H1 (cell line): ENCODE results near the gene FGFRL1. TPM values are rescaled to one million over a fixed set of nuclear protein-coding genes. Genes with fewer than 3 reads are reported as not detected.
A peak's percentile ranks its signal among the peaks of the same experiment; 100 is the strongest.

Experiments
- CTCF ChIA-PET: fragments of 300-600 bp; sonication (Branson Sonifier 250); formaldehyde crosslinking; loops from one replicate; lab custom pipeline; 2021; ENCODE audit not compliant: partially characterized antibody; lab: Charles Lee
- POLR2A ChIA-PET: fragments of 300-600 bp; sonication (Branson Sonifier 250); formaldehyde crosslinking; loops from one replicate; lab custom pipeline; 2021; ENCODE audit warnings: inconsistent platforms; ENCODE audit not compliant: partially characterized antibody; lab: Charles Lee
- DNase-seq, 2 experiments: peaks; one replicate each; pipeline versions ENCODE4 v3.0.0 to v3.0.0-alpha.2; 2010 to 2022; ENCODE audit warnings: low spot score in 2 of 2, low read depth in 1 of 2, mixed read lengths in 1 of 2
- FAIRE-seq: peaks from 2 replicates; lab custom pipeline; 2011; peaks lifted over from hg19 to GRCh38; lab: Jason Lieb, UNC
- H2AFZ ChIP-seq: 2 replicates; pipeline ENCODE4 v1.8.1; 2012; ENCODE audit warnings: low read length, inconsistent platforms
- H2AK5ac ChIP-seq: 2 replicates; pipeline ENCODE4 v1.6.1; 2013; ENCODE audit warnings: low read depth, low read length
- H2BK120ac ChIP-seq: replicated peaks from 2 replicates; pipeline ENCODE3; 2013; ENCODE audit warnings: low read depth, low read length, inconsistent platforms
- H2BK12ac ChIP-seq: 2 replicates; pipeline ENCODE4 v1.6.1; 2013; ENCODE audit warnings: low read depth, low read length
- H2BK15ac ChIP-seq: 2 replicates; pipeline ENCODE4 v1.6.1; 2013; ENCODE audit warnings: low read length
- H2BK20ac ChIP-seq: 2 replicates; pipeline ENCODE4 v1.6.1; 2013; ENCODE audit warnings: low read length
- H2BK5ac ChIP-seq: 2 replicates; pipeline ENCODE4 v1.6.1; 2013; ENCODE audit warnings: low read depth, low read length
- H3K14ac ChIP-seq: 2 replicates; pipeline ENCODE4 v1.6.1; 2013; ENCODE audit warnings: inconsistent platforms; ENCODE audit not compliant: insufficient read length
- H3K18ac ChIP-seq: 2 replicates; pipeline ENCODE4 v1.6.1; 2013; ENCODE audit warnings: low read length; ENCODE audit errors: extremely low read depth
- H3K23ac ChIP-seq: 2 replicates; pipeline ENCODE4 v1.6.1; 2013; ENCODE audit warnings: inconsistent platforms; ENCODE audit not compliant: insufficient read length
- H3K23me2 ChIP-seq: 2 replicates; pipeline ENCODE4 v1.6.1; 2013; ENCODE audit warnings: low read depth, low read length
- H3K27ac ChIP-seq: 2 replicates; pipeline ENCODE4 v1.6.1; 2011; ENCODE audit warnings: low read depth, low read length, inconsistent platforms
- H3K27me3 ChIP-seq, 4 experiments: replicated peaks in 1 of 4; 1 replicate in 1 of 4; 2 replicates in 3 of 4; pipeline versions ENCODE4 v1.6.1 to v1.8.1; 2011 to 2013; ENCODE audit warnings: low read length in 3 of 4, mild to moderate bottlenecking in 3 of 4, inconsistent platforms in 2 of 4, mixed read lengths in 2 of 4, moderate library complexity in 1 of 4; ENCODE audit not compliant: control insufficient read depth in 3 of 4, insufficient read depth in 3 of 4; ENCODE audit errors: extremely low read depth in 1 of 4
- H3K36me3 ChIP-seq, 4 experiments: 2 replicates each; pipeline versions ENCODE4 v1.6.1 to v1.8.1; 2011 to 2013; ENCODE audit warnings: mild to moderate bottlenecking in 4 of 4, low read length in 3 of 4, moderate library complexity in 2 of 4, control low read depth in 1 of 4, inconsistent platforms in 1 of 4; ENCODE audit not compliant: insufficient read depth in 4 of 4, control insufficient read depth in 2 of 4
- H3K4ac ChIP-seq: replicated peaks from 2 replicates; pipeline ENCODE3; 2013; ENCODE audit warnings: low read length, low read depth, mixed read lengths, inconsistent platforms; ENCODE audit not compliant: insufficient read length
- H3K4me1 ChIP-seq, 4 experiments: replicated peaks in 1 of 4; 1 replicate in 1 of 4; 2 replicates in 3 of 4; pipeline versions ENCODE4 v1.6.1 to v1.8.1; 2011 to 2013; ENCODE audit warnings: low read length in 3 of 4, inconsistent platforms in 2 of 4, mixed read lengths in 1 of 4; ENCODE audit not compliant: insufficient read depth in 4 of 4, control insufficient read depth in 3 of 4
- H3K4me2 ChIP-seq, 2 experiments: 2 replicates each; pipeline versions ENCODE4 v1.6.1 to v1.8.1; 2011 to 2013; ENCODE audit warnings: low read depth in 2 of 2, low read length in 2 of 2, control low read depth in 1 of 2, inconsistent platforms in 1 of 2, mild to moderate bottlenecking in 1 of 2; ENCODE audit not compliant: insufficient read depth in 1 of 2
- H3K4me3 ChIP-seq, 4 experiments: fragments of 200-600, 300-600 bp in 1 of 4; sonication (generic), shearing (Covaris generic), sonication (Bioruptor Twin) in 1 of 4; 2 replicates each; pipeline versions ENCODE4 v1.5.1 to v1.8.1; 2011 to 2016; ENCODE audit warnings: low read length in 4 of 4, low read depth in 3 of 4, control low read depth in 2 of 4, inconsistent platforms in 2 of 4, mild to moderate bottlenecking in 2 of 4, mixed read lengths in 1 of 4, moderate library complexity in 1 of 4; ENCODE audit not compliant: insufficient read depth in 2 of 4; ENCODE audit errors: extremely low read depth in 1 of 4
- H3K56ac ChIP-seq: replicated peaks from 2 replicates; pipeline ENCODE3; 2013; ENCODE audit warnings: low read depth, mild to moderate bottlenecking, mixed read lengths, low read length, inconsistent platforms; ENCODE audit not compliant: insufficient read length
- H3K79me1 ChIP-seq: 2 replicates; pipeline ENCODE4 v1.6.1; 2013; ENCODE audit warnings: low read depth, low read length, control low read depth
- H3K79me2 ChIP-seq, 2 experiments: 2 replicates each; pipeline versions ENCODE4 v1.6.1 to v1.8.1; 2012 to 2013; ENCODE audit warnings: low read length in 2 of 2, mild to moderate bottlenecking in 2 of 2, inconsistent platforms in 1 of 2; ENCODE audit not compliant: insufficient read depth in 2 of 2, control insufficient read depth in 1 of 2
- H3K9ac ChIP-seq, 4 experiments: replicated peaks in 1 of 4; 1 replicate in 1 of 4; 2 replicates in 3 of 4; pipeline versions ENCODE4 v1.6.1 to v1.8.1; 2011 to 2013; ENCODE audit warnings: low read depth in 3 of 4, low read length in 3 of 4, control low read depth in 2 of 4, mild to moderate bottlenecking in 2 of 4, moderate library complexity in 2 of 4, inconsistent platforms in 1 of 4; ENCODE audit errors: extremely low read depth in 1 of 4
- H3K9me3 ChIP-seq, 2 experiments: 2 replicates each; pipeline versions ENCODE4 v1.6.1 to v1.8.1; 2012 to 2013; ENCODE audit warnings: mild to moderate bottlenecking in 2 of 2, moderate library complexity in 2 of 2, control low read depth in 1 of 2, inconsistent platforms in 1 of 2, low read depth in 1 of 2, low read length in 1 of 2, mixed read lengths in 1 of 2; ENCODE audit not compliant: insufficient read depth in 2 of 2
- H4K20me1 ChIP-seq, 2 experiments: replicated peaks in 1 of 2; 2 replicates each; pipeline versions ENCODE3 to v1.8.1; 2011 to 2013; ENCODE audit warnings: inconsistent platforms in 2 of 2, low read length in 2 of 2, mild to moderate bottlenecking in 1 of 2; ENCODE audit not compliant: insufficient read depth in 2 of 2, control insufficient read depth in 1 of 2
- H4K5ac ChIP-seq: 2 replicates; pipeline ENCODE4 v1.6.1; 2013; ENCODE audit warnings: low read length, low read depth, mixed read lengths, inconsistent platforms; ENCODE audit not compliant: insufficient read length
- H4K8ac ChIP-seq: 2 replicates; pipeline ENCODE4 v1.8.0; 2013; ENCODE audit warnings: mild to moderate bottlenecking, moderate library complexity, low read length, inconsistent platforms; ENCODE audit not compliant: insufficient read depth; ENCODE audit errors: extremely low read depth
- H4K91ac ChIP-seq: replicated peaks from 2 replicates; pipeline ENCODE3; 2013; ENCODE audit warnings: low read length, mixed read lengths, inconsistent platforms; ENCODE audit not compliant: insufficient read length
- ASH2L ChIP-seq: fragments of 200-600, 300-600 bp; sonication (generic); IDR thresholded peaks from one replicate; pipeline ENCODE4 v1.7.1; 2017; ENCODE audit warnings: low read length
- BCL11A ChIP-seq, 2 experiments: IDR thresholded peaks; one replicate each; pipeline ENCODE4 v1.6.1; 2011; ENCODE audit warnings: low read depth in 2 of 2, low read length in 2 of 2, mild to moderate bottlenecking in 2 of 2
- SUZ12 ChIP-seq: fragments of 200-600 bp; sonication (generic); IDR thresholded peaks from 2 replicates; pipeline ENCODE4 v1.6.1; 2012; ENCODE audit warnings: mild to moderate bottlenecking, inconsistent platforms, low read length, moderate library complexity, mixed read lengths
- WGBS, 2 experiments: shearing (Covaris generic) in 1 of 2; methylation state at CpG; one replicate each; pipeline versions ENCODE4 v1.1.6 to v1.1.7; 2013 to 2015; ENCODE audit warnings: low lambda C conversion rate in 2 of 2, mixed read lengths in 2 of 2, inconsistent platforms in 1 of 2, low coverage in 1 of 2, missing lambda C conversion rate in 1 of 2; ENCODE audit not compliant: insufficient replicate concordance in 2 of 2, insufficient coverage in 1 of 2, insufficient read length in 1 of 2; ENCODE audit errors: extremely low coverage in 1 of 2, missing lambda C conversion rate in 1 of 2; 5-methylcytosine and 5-hydroxymethylcytosine counted together
- polyA plus RNA-seq, 7 experiments: library from polyadenylated mRNA; depleted of rRNA in 3 of 7; stranded (reverse) in 5 of 7; unstranded in 2 of 7; fragments of >200 nt in 5 of 7; fragments of 200-250 nt in 2 of 7; gene quantifications; 1 replicate in 5 of 7; 2 replicates in 1 of 7; 4 replicates in 1 of 7; pipeline versions ENCODE4 v1.2.1 to v1.2.3, GENCODE V29; 2011 to 2013; ENCODE audit warnings: missing spikeins in 2 of 7, mixed read lengths in 2 of 7
- total RNA-seq: library from RNA; stranded (reverse); fragmentation: NEBNext Ultra II Directional; extraction: Animal tissue kit (Norgen Biotek cat#: 25700); gene quantifications from 2 replicates; pipeline ENCODE4 v1.2.1, GENCODE V29; 2021

Gene FGFRL1
- total and polyA plus RNA-seq, 2 of the 8 experiments (the other 6 are each of a cell fraction or from before 2014, with no cell fraction given) = 18.9 to 34.6 TPM

DNA sequence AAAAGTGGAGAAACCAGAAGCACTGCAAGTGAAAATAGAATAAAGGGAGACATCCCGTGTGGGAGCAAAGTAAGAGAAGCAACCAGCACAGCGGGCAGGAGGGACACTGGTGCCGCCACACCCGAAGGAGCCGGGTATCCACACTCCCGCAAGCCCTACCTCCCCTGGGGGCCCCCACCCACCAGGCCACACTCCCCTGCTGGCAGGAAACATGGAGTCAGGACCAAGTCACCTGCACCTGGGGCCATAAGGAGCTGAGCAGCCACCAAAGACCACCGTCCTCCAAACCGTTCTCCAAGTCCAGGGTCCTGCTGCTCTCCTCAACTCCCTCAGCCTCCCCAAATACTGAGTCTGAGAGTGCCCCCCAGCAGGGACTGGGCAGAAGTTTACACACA is 30.5 kb downstream of the FGFRL1 start:
- FAIRE-seq (no peak), DNase-seq (no peak)
- H2BK20ac ChIP-seq = no peak overlapping the region
- H3K4ac ChIP-seq = peak overlapping the region; percentile 53
- TF ChIP-seq SUZ12 (no peak), ASH2L (no peak), BCL11A (IDR thresholded peaks at IDR 0.05; ENCODE audit: low read depth in 2 of 2, low read length in 2 of 2) (no peak)
- H3K14ac ChIP-seq = no peak overlapping the region
- H3K9ac ChIP-seq = no peak overlapping the region
- H3K36me3 ChIP-seq = no peaks in the 10 kb centered on the region
- H4K91ac ChIP-seq = no peak overlapping the region
- 0 out of 4 replicates have a peak overlapping the region, but pooled peaks of 1 of the 2 experiments have one; percentile 2 for H3K4me2 ChIP-seq
- H4K5ac ChIP-seq = no peak overlapping the region
- H3K27me3 ChIP-seq = peaks cover 0 to 5% (median 0%) of the 10 kb centered on the region in 4 experiments; a peak in 3 of 7 replicates
- H4K20me1 ChIP-seq = peaks cover 0 to 2% of the 10 kb centered on the region in 2 experiments
- H2AK5ac ChIP-seq = 0 out of 2 replicates have a peak overlapping the region, but pooled peaks have one; percentile 65
- no peak overlapping the region for H2BK15ac ChIP-seq
- H4K8ac ChIP-seq = peak overlapping the region; percentile 80; the same call in 1 of the 2 replicates
- no peak overlapping the region for H2BK12ac ChIP-seq
- H3K4me1 ChIP-seq = peaks cover 0 to 26% (median 15%) of the 10 kb centered on the region in 4 experiments; a peak in 6 of 7 replicates
- H3K27ac ChIP-seq = no peak overlapping the region
- POLR2A ChIA-PET = no interaction called here
- no peak overlapping the region for H2AFZ ChIP-seq
- H2BK5ac ChIP-seq = no peak overlapping the region
- peaks cover 14% of the 10 kb centered on the region for H3K23me2 ChIP-seq
- no peaks in the 10 kb centered on the region for H3K79me1 ChIP-seq
- H2BK120ac ChIP-seq = no peak overlapping the region
- H3K23ac ChIP-seq = no peak overlapping the region
- H3K18ac ChIP-seq = no peak overlapping the region
- H3K56ac ChIP-seq = no peak overlapping the region
- H3K9me3 ChIP-seq = no peaks in the 10 kb centered on the region
- WGBS, 2 experiments = 92% methylated on average over 8 of the region's 8 CpGs; no CpG with 5 or more reads in 1 of the 2 experiments
- no peaks in the 10 kb centered on the region for H3K79me2 ChIP-seq
- CTCF ChIA-PET = interaction anchor here (0.8 kb wide), 1 partner anchor 12 kb away, joined by 3 read pairs; no protein-coding TSS in a partner anchor
- no peak overlapping the region for H3K4me3 ChIP-seq
